ENCODE data around the gene FGD5.

DNA sequence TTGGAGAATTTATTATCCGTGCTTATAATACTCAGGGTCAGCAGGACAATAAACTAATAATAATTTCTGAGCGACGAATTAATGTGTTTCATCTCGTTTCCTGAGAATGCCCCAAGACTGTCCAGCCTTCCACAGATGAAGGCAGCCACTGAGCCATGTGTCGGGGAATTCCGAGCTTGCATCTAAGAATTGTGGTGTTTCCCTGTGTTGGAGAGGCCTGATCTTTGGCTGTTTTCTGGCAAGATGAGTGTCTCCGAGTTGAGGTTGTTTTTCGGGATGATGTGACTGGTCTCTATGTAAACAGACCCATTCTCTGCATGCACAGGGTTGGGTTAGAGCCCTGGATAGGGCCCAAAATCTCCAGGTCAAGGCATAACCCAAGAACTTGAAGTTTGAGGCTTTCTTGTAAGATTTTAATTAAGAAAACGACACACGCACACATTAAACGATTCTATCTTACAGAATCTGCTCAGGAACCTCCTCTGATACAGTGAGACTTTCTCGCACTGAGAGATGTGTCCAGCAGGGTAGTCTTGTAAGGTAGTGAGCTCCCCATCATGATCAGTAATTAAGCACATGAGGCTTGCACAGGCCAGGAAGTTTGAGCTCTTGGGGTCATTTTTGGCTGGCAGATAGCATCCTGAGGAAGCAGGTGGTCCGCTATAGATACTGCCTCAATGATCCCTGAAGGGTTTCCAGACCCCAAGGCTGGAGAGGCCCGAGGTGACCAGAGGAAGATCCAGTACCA, 14.4 kb downstream of the FGD5 start:
- no peak for TF ChIP-seq GATA2 (IDR thresholded peaks at IDR 0.05; ENCODE audit: low read depth, low read length)
- no peak for TF ChIP-seq GATA3 (IDR thresholded peaks at IDR 0.05; ENCODE audit: low read depth, low read length)
